Prostate gland (tissue), 2 donors: Measurements from ENCODE around the gene DPEP1.

ENCODE experiments used
- CTCF ChIP-seq, 4 experiments: fragments of 200-600 bp in 2 of 4; fragments of 450-650 bp in 2 of 4; sonication (generic) in 2 of 4; IDR thresholded peaks; 1 replicate in 3 of 4; 2 replicates in 1 of 4; pipeline ENCODE4 v1.5.1; 2016 to 2019; ENCODE audit warnings: antibody characterized with exemption in 4 of 4, mild to moderate bottlenecking in 2 of 4, moderate library complexity in 2 of 4
- POLR2AphosphoS5 ChIP-seq: sonication (generic); formaldehyde crosslinking; IDR thresholded peaks from one replicate; pipeline ENCODE4 v1.6.1; 2017; ENCODE audit warnings: antibody characterized with exemption

- TF ChIP-seq CTCF (IDR thresholded peaks at IDR 0.05) (no peak), POLR2AphosphoS5 (no peak)
Measured at GRCh38 chr16:89588413-89589109, 24.9 kb upstream of the DPEP1 start.
